C4-2B (cell line): ENCODE results near the gene KCNS1.

Experiments used
- ZFX ChIP-seq: fragments of 450-650 bp; IDR thresholded peaks from 2 replicates; pipeline ENCODE4 v1.6.1; 2017
- TF ChIP-seq, protein P1 (sequence below): fragments of 450-650 bp; conservative IDR thresholded peaks from 2 replicates; pipeline ENCODE4 v1.5.1; 2017; ENCODE audit warnings: mild to moderate bottlenecking

DNA sequence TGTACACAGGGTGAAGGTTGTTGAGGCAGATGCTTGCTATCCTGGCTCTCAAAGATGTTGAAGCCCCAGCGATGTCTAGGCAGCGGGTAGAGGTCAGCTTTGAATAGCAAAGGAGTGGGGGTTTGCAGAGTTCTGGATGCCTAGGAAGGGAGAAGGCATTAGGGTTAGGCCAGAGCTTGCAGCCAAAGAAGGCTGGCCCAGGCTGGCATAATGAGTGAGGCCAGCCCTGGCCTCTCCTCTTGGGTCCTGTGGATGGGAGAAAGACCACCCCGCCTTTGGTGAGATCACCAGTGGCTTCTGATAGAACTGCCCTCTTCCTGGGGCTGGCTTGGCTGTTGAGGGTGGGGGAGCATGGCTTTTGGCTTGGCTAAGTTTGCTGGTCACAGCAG lies 14.5 kb upstream of the KCNS1 start:
- TF ChIP-seq, protein P1, sequence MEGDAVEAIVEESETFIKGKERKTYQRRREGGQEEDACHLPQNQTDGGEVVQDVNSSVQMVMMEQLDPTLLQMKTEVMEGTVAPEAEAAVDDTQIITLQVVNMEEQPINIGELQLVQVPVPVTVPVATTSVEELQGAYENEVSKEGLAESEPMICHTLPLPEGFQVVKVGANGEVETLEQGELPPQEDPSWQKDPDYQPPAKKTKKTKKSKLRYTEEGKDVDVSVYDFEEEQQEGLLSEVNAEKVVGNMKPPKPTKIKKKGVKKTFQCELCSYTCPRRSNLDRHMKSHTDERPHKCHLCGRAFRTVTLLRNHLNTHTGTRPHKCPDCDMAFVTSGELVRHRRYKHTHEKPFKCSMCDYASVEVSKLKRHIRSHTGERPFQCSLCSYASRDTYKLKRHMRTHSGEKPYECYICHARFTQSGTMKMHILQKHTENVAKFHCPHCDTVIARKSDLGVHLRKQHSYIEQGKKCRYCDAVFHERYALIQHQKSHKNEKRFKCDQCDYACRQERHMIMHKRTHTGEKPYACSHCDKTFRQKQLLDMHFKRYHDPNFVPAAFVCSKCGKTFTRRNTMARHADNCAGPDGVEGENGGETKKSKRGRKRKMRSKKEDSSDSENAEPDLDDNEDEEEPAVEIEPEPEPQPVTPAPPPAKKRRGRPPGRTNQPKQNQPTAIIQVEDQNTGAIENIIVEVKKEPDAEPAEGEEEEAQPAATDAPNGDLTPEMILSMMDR = no peak
- TF ChIP-seq ZFX = no peak
